GM23248 (cell line): ENCODE measurements around the gene COA7. TPM values are rescaled to one million over a fixed set of nuclear protein-coding genes. Genes with fewer than 3 reads are reported as not detected.

Experiments
- DNase-seq: peaks from one replicate; pipeline ENCODE4 v3.0.0-alpha.2; 2015
- H2AFZ ChIP-seq: fragments of 200-600 bp; sonication (generic); 2 replicates; pipeline ENCODE4 v1.6.1; 2016; ENCODE audit warnings: antibody characterized with exemption
- H3F3A ChIP-seq: fragments of 200-600 bp; sonication (generic); 2 replicates; pipeline ENCODE4 v1.6.1; 2016; ENCODE audit warnings: mild to moderate bottlenecking, antibody characterized with exemption, mixed run types; ENCODE audit not compliant: insufficient read depth
- H3K27ac ChIP-seq: fragments of 200-600 bp; sonication (generic); 2 replicates; pipeline ENCODE4 v1.5.1; 2016; ENCODE audit warnings: mild to moderate bottlenecking
- H3K27me3 ChIP-seq: fragments of 200-600 bp; sonication (generic); replicated peaks from 2 replicates; pipeline ENCODE4 v1.6.1; 2016; ENCODE audit warnings: mild to moderate bottlenecking; ENCODE audit not compliant: insufficient read depth
- H3K36me3 ChIP-seq: fragments of 200-600 bp; sonication (generic); 2 replicates; pipeline ENCODE4 v1.6.1; 2016; ENCODE audit warnings: low read depth, mild to moderate bottlenecking
- H3K4me1 ChIP-seq: fragments of 200-600 bp; sonication (generic); 2 replicates; pipeline ENCODE4 v1.6.1; 2016; ENCODE audit warnings: mild to moderate bottlenecking; ENCODE audit not compliant: insufficient read depth
- H3K4me2 ChIP-seq: fragments of 200-600 bp; sonication (generic); one replicate; pipeline ENCODE4 v1.6.1; 2016; ENCODE audit warnings: mild to moderate bottlenecking; ENCODE audit not compliant: unreplicated experiment
- H3K4me3 ChIP-seq: fragments of 200-600 bp; sonication (generic); 2 replicates; pipeline ENCODE4 v1.5.1; 2016; ENCODE audit warnings: mild to moderate bottlenecking
- H3K79me2 ChIP-seq: fragments of 200-600 bp; sonication (generic); 2 replicates; pipeline ENCODE4 v1.6.1; 2016; ENCODE audit warnings: mild to moderate bottlenecking; ENCODE audit not compliant: insufficient read depth
- H3K9ac ChIP-seq: fragments of 200-600 bp; sonication (generic); 2 replicates; pipeline ENCODE4 v1.6.1; 2016; ENCODE audit warnings: mild to moderate bottlenecking
- H3K9me2 ChIP-seq: fragments of 200-600 bp; sonication (generic); 2 replicates; pipeline ENCODE4 v1.6.1; 2016; ENCODE audit warnings: mixed run types, mild to moderate bottlenecking, moderate library complexity; ENCODE audit not compliant: insufficient read depth
- H3K9me3 ChIP-seq: fragments of 200-600 bp; sonication (generic); one replicate; pipeline ENCODE4 v1.6.1; 2017; ENCODE audit warnings: low read depth
- H4K20me1 ChIP-seq: fragments of 200-600 bp; sonication (generic); 2 replicates; pipeline ENCODE4 v1.6.0; 2016; ENCODE audit not compliant: insufficient read depth
- EZH2 ChIP-seq: fragments of 200-600 bp; sonication (generic); IDR thresholded peaks from 2 replicates; pipeline ENCODE4 v1.6.1; 2018; ENCODE audit warnings: antibody characterized with exemption, mild to moderate bottlenecking; ENCODE audit not compliant: insufficient read depth, poor library complexity, severe bottlenecking
- EZH2phosphoT487 ChIP-seq: fragments of 200-600 bp; sonication (generic); IDR thresholded peaks from 2 replicates; pipeline ENCODE4 v1.6.1; 2018; ENCODE audit warnings: antibody characterized with exemption, moderate library complexity, mild to moderate bottlenecking, low read depth; ENCODE audit not compliant: insufficient read depth
- WGBS, 2 experiments: methylation state at CpG; one replicate each; pipeline ENCODE4 v1.1.6; 2015 to 2017; ENCODE audit warnings: low lambda C conversion rate in 2 of 2, low coverage in 1 of 2; ENCODE audit errors: missing lambda C conversion rate in 2 of 2; 5-methylcytosine and 5-hydroxymethylcytosine counted together
- in situ Hi-C: fragments of 300-500 bp; cut with MboI; formaldehyde crosslinking; loops from 2 replicates; pipeline ENCODE4 v1.15.0; 2020
- polyA plus RNA-seq: library from polyadenylated mRNA; unstranded; fragments of >200 nt; fragmentation: Nextera tagmentation; extraction: Ambion mirVana; gene quantifications from 2 replicates; pipeline ENCODE4 v1.2.1, GENCODE V29; 2016
- total RNA-seq: library from RNA; depleted of rRNA; stranded (reverse); fragments of >200 nt; shearing (Covaris generic); gene quantifications from 2 replicates; pipeline ENCODE4 v1.2.3, GENCODE V29; 2014

COA7 gene
- total and polyA plus RNA-seq, 2 experiments from 2014 or later, result 6.9 to 12.9 TPM

GRCh38 chr1:52674497-52675384, 23.4 kb downstream of the COA7 start:
- in situ Hi-C loops, result loop anchor here (25.0 kb wide), 1 partner anchor 537 kb away; the partner anchor contains the start of gene ZFYVE9
- TF ChIP-seq EZH2, result no peak
- TF ChIP-seq EZH2phosphoT487, result no peak
- 57 to 62% methylated on average over 6 of the region's 6 CpGs for WGBS, 2 experiments
- H2AFZ ChIP-seq, result no peak overlapping the region
- no peak overlapping the region for H3K27ac ChIP-seq
- H3K36me3 ChIP-seq, result no peaks in the 10 kb centered on the region
- no peaks in the 10 kb centered on the region for H3K9me2 ChIP-seq
- no peak overlapping the region for H3K4me2 ChIP-seq
- H3K9me3 ChIP-seq, result no peaks in the 10 kb centered on the region
- no peaks in the 10 kb centered on the region for H3K79me2 ChIP-seq
- no peaks in the 10 kb centered on the region for H4K20me1 ChIP-seq
- no peak overlapping the region for H3K4me3 ChIP-seq
- no peak for DNase-seq
- peaks cover 9% of the 10 kb centered on the region for H3K4me1 ChIP-seq
- no peaks in the 10 kb centered on the region for H3K27me3 ChIP-seq
- 0 out of 2 replicates have a peak, but pooled peaks cover 3% of the 10 kb centered on the region for H3F3A ChIP-seq
- H3K9ac ChIP-seq, result no peak overlapping the region

GRCh38 chr1:52673513-52673912, 24.6 kb downstream of the COA7 start:
- Histone ChIP-seq H3K36me3 (no peaks in the 10 kb centered on the region), H3K27ac (no peak overlapping the region), H4K20me1 (no peaks in the 10 kb centered on the region), H3K4me1 (peaks cover 21% of the 10 kb centered on the region), H3K27me3 (no peaks in the 10 kb centered on the region), H3K79me2 (no peaks in the 10 kb centered on the region), H3F3A (0 out of 2 replicates have a peak, but pooled peaks cover 12% of the 10 kb centered on the region), H2AFZ (no peak overlapping the region), H3K4me3 (no peak overlapping the region), H3K4me2 (no peak overlapping the region), H3K9me3 (no peaks in the 10 kb centered on the region), H3K9me2 (no peaks in the 10 kb centered on the region), H3K9ac (no peak overlapping the region)
- in situ Hi-C loops, result no loop called here
- TF ChIP-seq EZH2phosphoT487 (no peak), EZH2 (no peak)
- DNase-seq, result no peak
- whole genome bisulfite sequencing, 2 experiments, result 84 to 93% methylated on average over 4 of the region's 4 CpGs

- in situ Hi-C loops, result no loop called here
- no peaks in the 10 kb centered on the region for H4K20me1 ChIP-seq
- H3K9me2 ChIP-seq, result no peaks in the 10 kb centered on the region
- TF ChIP-seq EZH2, result no peak
- TF ChIP-seq EZH2phosphoT487, result no peak
- no peaks in the 10 kb centered on the region for H3K27me3 ChIP-seq
- no peak overlapping the region for H3K9ac ChIP-seq
- no peak overlapping the region for H2AFZ ChIP-seq
- H3K79me2 ChIP-seq, result no peaks in the 10 kb centered on the region
- no peaks in the 10 kb centered on the region for H3K36me3 ChIP-seq
- WGBS, 2 experiments, result 40 to 55% methylated on average over 1 of the region's 1 CpG
- 0 out of 2 replicates have a peak, but pooled peaks cover 12% of the 10 kb centered on the region for H3F3A ChIP-seq
- no peaks in the 10 kb centered on the region for H3K9me3 ChIP-seq
- no peak overlapping the region for H3K4me2 ChIP-seq
- H3K4me3 ChIP-seq, result no peak overlapping the region
- H3K4me1 ChIP-seq, result peaks cover 27% of the 10 kb centered on the region
- DNase-seq, result no peak
- no peak overlapping the region for H3K27ac ChIP-seq
Measured at GRCh38 chr1:52672946-52673345, 25.2 kb downstream of the COA7 start.

GRCh38 chr1:52670604-52671003, 27.5 kb downstream of the COA7 start:
- Histone ChIP-seq H3K36me3 (no peaks in the 10 kb centered on the region), H3F3A (0 out of 2 replicates have a peak, but pooled peaks cover 12% of the 10 kb centered on the region), H3K27me3 (no peaks in the 10 kb centered on the region), H3K4me3 (no peak overlapping the region), H2AFZ (no peak overlapping the region), H3K4me2 (peak overlapping the region; percentile 12), H3K27ac (no peak overlapping the region), H3K79me2 (no peaks in the 10 kb centered on the region), H3K4me1 (peaks cover 27% of the 10 kb centered on the region), H4K20me1 (no peaks in the 10 kb centered on the region), H3K9me3 (no peaks in the 10 kb centered on the region), H3K9me2 (no peaks in the 10 kb centered on the region), H3K9ac (no peak overlapping the region)
- in situ Hi-C loops, result no loop called here
- WGBS, 2 experiments, result 72 to 74% methylated on average over 2 of the region's 2 CpGs
- DNase-seq, result no peak
- TF ChIP-seq EZH2, result no peak
- TF ChIP-seq EZH2phosphoT487, result no peak
